GM18870 (cell line): ENCODE data around the gene PEX12.
"Not testable (repeated sequence)": the region's sequence is repeated elsewhere in the genome, so short reads cannot be mapped to it uniquely, and the experiment has no call there.

Experiments used
- ATAC-seq: cut with Tn5 transposase; IDR thresholded peaks from one replicate; pipeline ENCODE4 v1.9.1; 2021; ENCODE audit warnings: moderate library complexity; ENCODE audit not compliant: unreplicated experiment

The PEX12 gene

GRCh38 chr17:35537601-35538141, 40.7 kb downstream of the PEX12 start, which contains the start of gene SLFN12L:
SLFN12L (minus strand) TSS chr17:35537678; CDS start chr17:35522364, 15,314 bp downstream.
- no peak for ATAC-seq

- ATAC-seq = no peak
Measured at GRCh38 chr17:35536664-35537171, 41.7 kb downstream of the PEX12 start.

DNA sequence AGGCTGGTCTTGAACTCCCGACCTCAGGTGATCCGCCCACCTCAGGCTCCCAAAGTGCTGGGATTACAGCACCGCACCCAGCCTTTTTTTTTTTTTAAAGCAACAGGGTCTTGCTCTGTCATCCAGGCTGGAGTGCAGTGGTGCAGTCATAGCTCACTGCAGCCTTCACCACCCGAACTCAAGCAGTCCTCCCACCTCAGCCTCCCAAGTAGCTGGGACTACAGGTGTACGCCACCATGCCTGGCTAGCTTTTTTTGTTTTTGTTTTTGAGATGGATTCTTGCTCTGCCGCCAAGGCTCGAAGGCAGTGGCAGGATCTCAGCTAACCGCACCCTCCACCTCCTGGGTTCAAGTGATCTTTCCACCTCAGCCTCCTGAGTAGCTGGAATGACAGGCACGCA, 43.0 kb downstream of the PEX12 start:
- ATAC-seq = not testable (repeated sequence)

DNA sequence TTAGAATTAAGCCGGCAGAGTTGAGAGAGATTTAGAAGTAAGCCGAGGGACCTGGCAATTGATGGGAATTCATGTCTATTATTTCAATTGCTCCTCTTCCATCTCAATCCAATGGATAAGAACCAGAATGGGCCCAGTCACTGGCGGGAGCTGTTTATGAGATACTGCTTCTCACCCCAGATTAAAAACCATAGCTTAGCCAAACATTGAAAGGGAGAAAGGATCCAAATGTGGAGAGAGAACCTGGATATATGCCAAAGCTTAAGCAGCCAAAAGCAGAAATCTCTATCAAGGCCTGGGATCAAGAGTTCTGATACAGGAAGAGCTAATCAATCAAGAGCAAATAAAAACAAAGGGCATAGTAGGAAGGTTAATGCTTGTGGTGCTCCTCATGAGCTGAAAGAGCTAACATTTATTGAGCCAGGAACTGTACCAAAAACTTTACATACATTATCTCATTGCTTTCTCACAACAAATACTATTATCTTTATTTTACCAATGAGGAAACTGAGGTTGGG, 43.7 kb downstream of the PEX12 start:
- ATAC-seq = no peak

GRCh38 chr17:35531160-35531559, 47.2 kb downstream of the PEX12 start:
- no peak for ATAC-seq

GRCh38 chr17:35529866-35530265, 48.5 kb downstream of the PEX12 start:
- ATAC-seq = no peak

DNA sequence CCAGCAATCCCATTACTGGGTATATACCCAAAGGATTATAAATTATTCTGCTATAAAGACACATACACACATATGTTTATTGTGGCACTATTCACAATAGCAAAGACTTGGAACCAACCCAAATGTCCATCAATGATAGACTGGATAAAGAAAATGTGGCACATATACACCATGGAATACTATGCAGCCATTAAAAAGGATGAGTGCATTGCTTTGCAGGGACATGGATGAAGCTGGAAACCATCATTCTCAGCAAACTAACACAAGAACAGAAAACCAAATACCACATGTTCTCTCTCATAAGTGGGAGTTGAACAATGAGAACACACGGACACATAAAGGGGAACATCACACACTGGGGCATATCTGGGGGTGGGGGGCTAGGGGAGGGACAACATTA, 49.0 kb downstream of the PEX12 start:
- ATAC-seq = not testable (repeated sequence)
